Parathyroid adenoma (tissue), 2 donors: ENCODE data around the gene PHF21B.

Experiments used
- H2AFZ ChIP-seq: fragments of 300-600 bp; sonication (generic); one replicate; pipeline ENCODE4 v1.7.0; 2017; ENCODE audit warnings: antibody characterized with exemption, mild to moderate bottlenecking
- H3K27ac ChIP-seq: fragments of 300-600 bp; sonication (generic); one replicate; pipeline ENCODE4 v1.7.0; 2017
- H3K27me3 ChIP-seq: fragments of 300-600 bp; sonication (generic); one replicate; pipeline ENCODE4 v1.7.0; 2017; ENCODE audit warnings: low read length; ENCODE audit not compliant: control insufficient read depth, insufficient read depth
- H3K36me3 ChIP-seq: fragments of 300-600 bp; sonication (generic); one replicate; pipeline ENCODE4 v1.7.0; 2017; ENCODE audit warnings: low read length; ENCODE audit not compliant: control insufficient read depth, insufficient read depth
- H3K4me1 ChIP-seq: fragments of 300-600 bp; sonication (generic); one replicate; pipeline ENCODE4 v1.7.0; 2017; ENCODE audit warnings: control low read depth
- H3K4me2 ChIP-seq: fragments of 300-600 bp; sonication (generic); one replicate; pipeline ENCODE4 v1.7.0; 2017; ENCODE audit warnings: low read length
- H3K4me3 ChIP-seq: fragments of 300-600 bp; sonication (generic); one replicate; pipeline ENCODE4 v1.7.0; 2017; ENCODE audit warnings: low read depth, low read length
- H3K79me2 ChIP-seq: fragments of 300-600 bp; sonication (generic); one replicate; pipeline ENCODE4 v1.7.0; 2017; ENCODE audit warnings: control low read depth
- H3K9ac ChIP-seq: fragments of 300-600 bp; sonication (generic); one replicate; pipeline ENCODE4 v1.7.0; 2017; ENCODE audit warnings: mild to moderate bottlenecking
- H3K9me3 ChIP-seq: fragments of 300-600 bp; sonication (generic); one replicate; pipeline ENCODE4 v1.7.0; 2017; ENCODE audit warnings: low read length; ENCODE audit not compliant: control insufficient read depth
- CTCF ChIP-seq: fragments of 300-600 bp; sonication (generic); IDR thresholded peaks from one replicate; pipeline ENCODE4 v1.7.0; 2017; ENCODE audit warnings: antibody characterized with exemption, mild to moderate bottlenecking
- donor health status: primary hyperparathyroidism.

PHF21B gene

GRCh38 chr22:44916281-44917231 is 93.2 kb downstream of the PHF21B start:
- no peak for TF ChIP-seq CTCF
- Histone ChIP-seq H3K4me3 (no peak overlapping the region), H3K36me3 (no peaks in the 10 kb centered on the region), H3K27ac (no peak overlapping the region), H3K27me3 (no peaks in the 10 kb centered on the region), H3K4me2 (no peak overlapping the region), H3K4me1 (no peaks in the 10 kb centered on the region), H3K9me3 (no peaks in the 10 kb centered on the region), H2AFZ (no peak overlapping the region), H3K79me2 (no peaks in the 10 kb centered on the region), H3K9ac (no peak overlapping the region)

- Histone ChIP-seq H3K9ac (no peak overlapping the region), H2AFZ (no peak overlapping the region), H3K4me2 (no peak overlapping the region), H3K9me3 (no peaks in the 10 kb centered on the region), H3K27ac (no peak overlapping the region), H3K4me1 (no peaks in the 10 kb centered on the region), H3K79me2 (no peaks in the 10 kb centered on the region), H3K4me3 (no peak overlapping the region), H3K36me3 (no peaks in the 10 kb centered on the region), H3K27me3 (no peaks in the 10 kb centered on the region)
- no peak for TF ChIP-seq CTCF
Measured at GRCh38 chr22:44915441-44915840, 94.4 kb downstream of the PHF21B start.

GRCh38 chr22:44914026-44914721 is 95.6 kb downstream of the PHF21B start:
- Histone ChIP-seq H3K9ac (no peak overlapping the region), H3K36me3 (no peaks in the 10 kb centered on the region), H3K27ac (no peak overlapping the region), H3K9me3 (no peaks in the 10 kb centered on the region), H3K4me1 (no peaks in the 10 kb centered on the region), H3K4me3 (no peak overlapping the region), H2AFZ (no peak overlapping the region), H3K79me2 (no peaks in the 10 kb centered on the region), H3K4me2 (no peak overlapping the region), H3K27me3 (no peaks in the 10 kb centered on the region)
- no peak for TF ChIP-seq CTCF

GRCh38 chr22:44913198-44913983 is 96.4 kb downstream of the PHF21B start:
- no peak for TF ChIP-seq CTCF
- Histone ChIP-seq H3K4me3 (no peak overlapping the region), H3K9me3 (no peaks in the 10 kb centered on the region), H3K27me3 (no peaks in the 10 kb centered on the region), H2AFZ (no peak overlapping the region), H3K4me1 (no peaks in the 10 kb centered on the region), H3K36me3 (no peaks in the 10 kb centered on the region), H3K9ac (no peak overlapping the region), H3K4me2 (no peak overlapping the region), H3K27ac (no peak overlapping the region), H3K79me2 (no peaks in the 10 kb centered on the region)
